ENCODE measurements around the gene IL9R.
"Not testable (repeated sequence)": the region's sequence is repeated elsewhere in the genome, so short reads cannot be mapped to it uniquely, and the experiment has no call there.

Gene IL9R

GRCh38 chrX:155997436-155997835 lies at the start of gene IL9R:
Gene IL9R (plus strand): TSS chrX:155997696. CDS start chrX:155997760, 64 bp downstream.
- in situ Hi-C loops (cut with MboI; ENCODE audit: low sequenced_read_pairs), result no loop called here

- in situ Hi-C loops (cut with MboI; ENCODE audit: low sequenced_read_pairs), result no loop called here
Measured at GRCh38 chrX:155949098-155949497, 48.4 kb upstream of the IL9R start.

DNA sequence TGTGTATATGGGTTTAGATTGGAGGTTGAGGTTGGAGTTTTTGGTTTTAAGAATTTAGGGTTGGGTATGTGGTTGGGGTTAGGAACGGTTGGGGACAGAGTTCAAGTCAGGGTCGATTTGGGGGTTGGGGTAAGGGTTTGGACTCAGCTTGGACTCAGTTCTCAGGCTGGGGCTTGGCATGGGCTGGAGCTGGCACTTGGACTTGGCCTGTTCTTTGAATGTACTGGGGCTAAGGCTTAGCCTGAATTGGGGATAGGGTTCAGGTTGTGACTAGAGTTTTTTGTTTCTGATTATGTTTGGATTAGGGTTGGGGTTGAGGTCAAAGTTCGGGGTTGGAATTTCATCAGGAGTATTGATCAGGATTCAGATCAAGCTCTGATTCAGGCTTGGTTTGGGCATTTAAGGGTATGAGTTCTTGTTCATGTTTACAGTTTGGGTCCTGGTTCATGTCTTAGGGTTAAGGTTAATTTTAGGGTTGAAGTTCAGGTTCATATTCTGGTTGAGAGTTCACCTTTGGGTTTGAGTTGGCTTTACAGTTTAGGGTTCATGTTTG lies 46.2 kb upstream of the IL9R start:
- in situ Hi-C loops (cut with MboI; ENCODE audit: low sequenced_read_pairs), result no loop called here

GRCh38 chrX:155953055-155953454 lies 44.4 kb upstream of the IL9R start:
- in situ Hi-C loops (cut with MboI; ENCODE audit: low sequenced_read_pairs), result no loop called here

DNA sequence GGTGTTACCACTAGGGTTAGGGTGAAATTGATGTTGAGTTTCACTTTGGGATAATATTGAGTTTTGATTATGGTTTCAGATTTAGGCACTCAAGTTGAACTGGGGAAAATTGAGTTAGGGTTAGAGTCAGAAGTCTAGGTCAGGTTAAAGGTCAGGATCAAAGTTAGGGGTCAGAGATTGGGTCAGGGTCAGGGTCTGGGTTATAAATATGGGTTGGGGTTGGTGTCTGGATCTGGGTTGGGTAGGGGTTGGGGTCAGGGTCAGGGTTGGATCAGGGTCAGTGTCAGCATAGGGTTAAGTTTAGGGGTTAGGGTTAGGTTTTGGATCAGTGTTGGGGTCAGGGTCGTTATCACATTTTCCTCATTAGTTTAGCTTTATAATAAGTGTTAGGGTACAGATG lies 42.7 kb upstream of the IL9R start:
- in situ Hi-C loops (cut with MboI; ENCODE audit: low sequenced_read_pairs), result no loop called here

DNA sequence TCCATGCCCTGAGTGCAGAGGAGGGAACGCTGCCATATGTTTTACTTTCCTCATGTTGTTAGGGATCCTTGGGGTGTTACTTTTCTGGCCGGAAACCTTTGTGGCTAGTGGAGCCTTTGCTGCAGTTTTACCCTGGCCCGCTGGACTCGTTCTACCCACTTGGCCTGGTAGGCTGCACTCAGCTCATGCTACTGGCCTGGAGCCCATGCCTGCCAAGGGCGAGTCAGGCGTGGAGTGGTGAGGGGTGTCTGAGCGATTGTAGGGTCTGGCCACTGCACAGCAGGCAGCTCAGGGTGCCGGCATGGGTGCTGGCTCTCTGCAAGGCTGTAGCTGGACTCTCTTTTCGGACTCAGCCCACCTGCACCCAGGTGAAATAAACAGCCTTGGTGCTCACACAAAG lies 41.4 kb upstream of the IL9R start:
- in situ Hi-C loops (cut with MboI; ENCODE audit: low sequenced_read_pairs), result no loop called here

DNA sequence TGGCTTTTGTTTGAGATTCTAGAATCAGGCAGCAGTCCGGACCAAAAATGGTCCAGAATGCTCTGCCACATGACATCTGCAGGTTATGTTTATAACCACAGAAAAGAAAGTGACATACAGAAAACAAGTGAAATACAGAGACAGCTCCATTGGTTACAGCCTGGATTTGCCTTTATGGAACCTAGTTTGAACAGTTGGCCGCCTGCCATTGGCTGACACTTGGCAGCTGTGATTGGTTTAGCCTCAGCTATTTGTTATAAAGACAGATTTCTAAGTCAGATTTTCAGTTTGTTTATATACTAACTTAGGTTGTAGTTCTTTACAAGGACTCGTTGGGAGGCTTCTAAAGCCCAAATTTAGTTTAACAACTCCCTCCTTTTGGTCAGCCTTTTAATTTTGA lies 40.8 kb upstream of the IL9R start:
- in situ Hi-C loops (cut with MboI; ENCODE audit: low sequenced_read_pairs), result no loop called here

GRCh38 chrX:155957843-155958242 lies 39.7 kb upstream of the IL9R start:
- in situ Hi-C loops (cut with MboI; ENCODE audit: low sequenced_read_pairs), result no loop called here

DNA sequence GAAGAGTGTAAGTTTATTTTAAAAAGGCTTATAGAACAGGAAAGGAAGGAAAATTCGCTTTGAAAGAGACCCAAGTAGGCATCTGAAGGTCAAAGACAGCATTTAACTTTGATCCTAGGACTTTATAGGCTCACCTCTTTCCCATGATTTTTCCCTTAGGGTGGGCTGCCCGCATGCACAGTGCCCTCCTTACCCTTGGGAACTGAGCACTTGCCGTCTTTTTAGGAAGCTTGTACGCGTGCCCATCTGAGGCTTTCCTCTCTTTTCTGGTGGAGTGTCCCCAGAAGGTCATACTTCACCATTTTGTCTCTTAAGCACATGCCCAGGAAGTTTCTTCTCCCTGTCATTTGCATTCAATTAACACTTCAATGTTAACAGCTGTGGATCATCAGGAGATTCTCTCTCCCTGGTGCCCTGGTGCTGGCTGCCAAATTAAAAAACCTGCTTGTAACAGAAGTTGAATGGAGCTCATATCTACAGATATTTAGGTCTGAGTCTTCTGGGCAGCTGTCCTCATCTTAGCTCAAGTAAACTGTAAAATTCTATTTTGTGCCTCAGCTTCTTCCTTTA lies 38.4 kb upstream of the IL9R start:
- in situ Hi-C loops (cut with MboI; ENCODE audit: low sequenced_read_pairs), result no loop called here

GRCh38 chrX:155962906-155963305 lies 34.6 kb upstream of the IL9R start:
- in situ Hi-C loops (cut with MboI; ENCODE audit: low sequenced_read_pairs), result no loop called here

- in situ Hi-C loops (cut with MboI; ENCODE audit: low sequenced_read_pairs), result no loop called here
Measured at GRCh38 chrX:155966876-155967275, 30.6 kb upstream of the IL9R start.

DNA sequence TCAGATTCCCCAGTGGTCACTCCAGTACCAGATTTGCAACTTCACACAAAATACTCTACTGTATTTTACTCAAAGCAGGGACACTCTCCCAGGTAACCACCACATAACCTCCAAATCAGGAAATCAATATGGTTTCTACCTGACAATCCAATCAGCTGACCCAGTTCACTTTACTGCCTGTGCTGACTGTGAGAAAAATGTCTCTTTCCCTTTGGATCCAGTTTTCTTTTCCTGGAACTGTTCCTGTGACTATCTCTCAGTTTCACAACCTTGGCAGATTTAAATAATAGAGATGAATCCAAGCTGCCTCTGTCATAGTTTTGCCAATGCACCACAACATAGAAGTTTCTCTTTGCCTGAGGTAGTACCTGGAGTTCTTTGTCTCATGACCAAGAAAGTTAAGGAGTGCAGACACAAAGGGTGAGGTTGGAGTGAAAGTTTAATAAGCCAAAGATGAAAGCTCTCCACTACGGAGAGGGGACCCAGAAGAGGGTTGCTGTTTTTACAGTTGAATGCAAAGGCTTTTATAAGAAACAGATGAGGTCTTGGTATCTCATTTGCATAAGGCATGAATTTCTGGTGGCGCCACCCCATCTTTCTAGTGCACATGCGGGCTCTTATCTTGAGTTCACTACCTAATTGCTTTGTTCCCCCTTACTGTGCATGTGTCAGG lies 29.7 kb upstream of the IL9R start:
- in situ Hi-C loops (cut with MboI; ENCODE audit: low sequenced_read_pairs), result no loop called here

GRCh38 chrX:155968326-155968661 lies 29.2 kb upstream of the IL9R start:
- in situ Hi-C loops (cut with MboI; ENCODE audit: low sequenced_read_pairs), result no loop called here

DNA sequence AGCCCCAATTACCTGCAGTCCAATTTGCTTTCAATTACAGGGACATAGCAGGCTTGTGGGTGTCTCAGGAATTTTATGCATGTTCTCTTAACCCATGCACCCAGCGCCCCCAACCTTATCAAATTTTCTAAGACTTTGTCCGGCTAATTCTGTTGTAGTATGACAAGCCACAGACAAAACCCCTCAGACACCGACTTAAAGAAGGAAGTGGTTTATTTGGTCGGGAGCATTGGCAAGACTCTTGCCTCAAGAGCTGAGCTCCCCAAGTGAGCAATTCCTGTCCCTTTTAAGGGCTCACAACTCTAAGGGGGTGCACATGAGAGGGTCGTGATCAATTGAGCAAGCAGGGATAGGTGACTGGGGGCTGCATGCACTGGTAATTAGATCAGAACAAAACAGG lies 28.7 kb upstream of the IL9R start:
- in situ Hi-C loops (cut with MboI; ENCODE audit: low sequenced_read_pairs), result no loop called here

- in situ Hi-C loops (cut with MboI; ENCODE audit: low sequenced_read_pairs), result not testable (repeated sequence)
Measured at GRCh38 chrX:155971658-155972057, 25.8 kb upstream of the IL9R start.

- in situ Hi-C loops (cut with MboI; ENCODE audit: low sequenced_read_pairs), result not testable (repeated sequence)
Measured at GRCh38 chrX:155972241-155972640, 25.3 kb upstream of the IL9R start.

GRCh38 chrX:155983326-155983725 lies 14.2 kb upstream of the IL9R start:
- in situ Hi-C loops (cut with MboI; ENCODE audit: low sequenced_read_pairs), result no loop called here

- in situ Hi-C loops (cut with MboI; ENCODE audit: low sequenced_read_pairs), result no loop called here
Measured at GRCh38 chrX:155985208-155985607, 12.3 kb upstream of the IL9R start.

- in situ Hi-C loops (cut with MboI; ENCODE audit: low sequenced_read_pairs), result not testable (repeated sequence)
Measured at GRCh38 chrX:155986995-155987394, 10.5 kb upstream of the IL9R start.

- in situ Hi-C loops (cut with MboI; ENCODE audit: low sequenced_read_pairs), result no loop called here
Measured at GRCh38 chrX:155988859-155989258, 8.6 kb upstream of the IL9R start.

DNA sequence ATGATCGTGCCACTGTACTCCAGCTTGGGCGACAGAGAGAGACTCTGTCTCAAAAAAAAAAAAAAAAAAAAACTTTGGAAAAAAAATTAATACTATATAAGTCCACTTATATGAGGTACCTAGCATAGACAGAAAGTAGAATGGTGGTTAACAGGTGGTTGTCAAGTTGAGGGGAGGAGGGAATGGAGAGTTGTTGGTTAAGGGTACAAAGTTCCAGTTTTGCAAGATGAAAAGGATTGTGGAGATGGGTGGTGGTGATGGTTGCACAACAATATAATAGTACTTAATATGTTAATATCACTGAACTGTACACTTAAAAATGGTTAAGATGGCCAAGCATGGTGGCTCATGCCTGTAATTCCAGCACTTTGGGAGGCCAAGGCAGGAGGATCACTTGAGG lies 4.1 kb upstream of the IL9R start:
- in situ Hi-C loops (cut with MboI; ENCODE audit: low sequenced_read_pairs), result no loop called here

GRCh38 chrX:155995321-155995875 lies 2.1 kb upstream of the IL9R start:
- in situ Hi-C loops (cut with MboI; ENCODE audit: low sequenced_read_pairs), result no loop called here

Measured in HL-60/S4 treated with phorbol 12-myristate 13-acetate at 8.2 ng/mL for 4 days and 3 days (cell line).